ENCODE measurements around the gene DNAJC22. TPM values are rescaled to one million over a fixed set of nuclear protein-coding genes. Genes with fewer than 3 reads are reported as not detected.

DNAJC22 gene
- total and polyA plus RNA-seq, 4 donors, result 0.24 to 1.7 (median 0.89) TPM

DNA sequence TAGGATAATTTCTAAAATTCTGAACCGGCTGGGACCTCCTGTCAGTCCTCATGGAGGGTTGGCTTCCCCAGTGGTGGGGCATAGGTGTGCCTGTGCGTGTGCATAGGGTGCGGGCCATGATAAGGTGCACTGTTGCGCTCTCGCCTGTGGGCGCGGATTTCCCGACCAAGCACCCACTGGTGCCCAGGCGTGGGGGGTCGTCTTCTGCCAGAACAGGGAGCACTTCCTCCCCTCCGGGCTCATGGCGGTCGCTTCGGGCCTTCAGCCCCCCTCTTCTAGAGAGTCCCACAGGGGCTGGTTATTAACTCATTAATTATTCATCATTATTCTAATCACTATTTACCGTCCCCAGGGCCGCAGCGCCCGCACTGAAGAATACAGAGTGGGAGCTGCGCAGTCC is 12.5 kb upstream of the DNAJC22 start:
- H3K36me3 ChIP-seq (ENCODE audit: control insufficient read depth in 4 of 4, insufficient read depth in 4 of 4, low read length in 4 of 4), result peaks cover 0 to 7% (median 0%) of the 10 kb centered on the region in 4 donors
- WGBS, 2 donors, result 23 to 38% methylated on average over 19 of the region's 19 CpGs
- TF ChIP-seq, protein P1, sequence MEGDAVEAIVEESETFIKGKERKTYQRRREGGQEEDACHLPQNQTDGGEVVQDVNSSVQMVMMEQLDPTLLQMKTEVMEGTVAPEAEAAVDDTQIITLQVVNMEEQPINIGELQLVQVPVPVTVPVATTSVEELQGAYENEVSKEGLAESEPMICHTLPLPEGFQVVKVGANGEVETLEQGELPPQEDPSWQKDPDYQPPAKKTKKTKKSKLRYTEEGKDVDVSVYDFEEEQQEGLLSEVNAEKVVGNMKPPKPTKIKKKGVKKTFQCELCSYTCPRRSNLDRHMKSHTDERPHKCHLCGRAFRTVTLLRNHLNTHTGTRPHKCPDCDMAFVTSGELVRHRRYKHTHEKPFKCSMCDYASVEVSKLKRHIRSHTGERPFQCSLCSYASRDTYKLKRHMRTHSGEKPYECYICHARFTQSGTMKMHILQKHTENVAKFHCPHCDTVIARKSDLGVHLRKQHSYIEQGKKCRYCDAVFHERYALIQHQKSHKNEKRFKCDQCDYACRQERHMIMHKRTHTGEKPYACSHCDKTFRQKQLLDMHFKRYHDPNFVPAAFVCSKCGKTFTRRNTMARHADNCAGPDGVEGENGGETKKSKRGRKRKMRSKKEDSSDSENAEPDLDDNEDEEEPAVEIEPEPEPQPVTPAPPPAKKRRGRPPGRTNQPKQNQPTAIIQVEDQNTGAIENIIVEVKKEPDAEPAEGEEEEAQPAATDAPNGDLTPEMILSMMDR (IDR thresholded peaks at IDR 0.05; ENCODE audit: control extremely low read depth, extremely low read depth), result no peak
- H3K4me3 ChIP-seq, result no peak overlapping the region
- ATAC-seq (ENCODE audit: insufficient read depth, low FRiP score) (no peak), DNase-seq (no peak)
- H3K27ac ChIP-seq (ENCODE audit: low read depth in 1 of 2, low read length in 1 of 2), result no peak overlapping the region
- H3K4me1 ChIP-seq (ENCODE audit: control insufficient read depth in 5 of 5, insufficient read depth in 5 of 5, low read length in 5 of 5), result peaks cover 0 to 14% (median 5%) of the 10 kb centered on the region in 5 donors
- peaks cover 0 to 3% (median 0%) of the 10 kb centered on the region in 4 donors for H3K9me3 ChIP-seq (ENCODE audit: control insufficient read depth in 4 of 4, insufficient read depth in 3 of 4, low read length in 3 of 4)
- peaks cover 7 to 60% (median 50%) of the 10 kb centered on the region in 3 donors for H3K27me3 ChIP-seq (ENCODE audit: control insufficient read depth in 3 of 3, insufficient read depth in 3 of 3, low read length in 2 of 3)
- H3K9ac ChIP-seq (ENCODE audit: insufficient read depth in 1 of 2, low read length in 2 of 2), result no peak overlapping the region

DNA sequence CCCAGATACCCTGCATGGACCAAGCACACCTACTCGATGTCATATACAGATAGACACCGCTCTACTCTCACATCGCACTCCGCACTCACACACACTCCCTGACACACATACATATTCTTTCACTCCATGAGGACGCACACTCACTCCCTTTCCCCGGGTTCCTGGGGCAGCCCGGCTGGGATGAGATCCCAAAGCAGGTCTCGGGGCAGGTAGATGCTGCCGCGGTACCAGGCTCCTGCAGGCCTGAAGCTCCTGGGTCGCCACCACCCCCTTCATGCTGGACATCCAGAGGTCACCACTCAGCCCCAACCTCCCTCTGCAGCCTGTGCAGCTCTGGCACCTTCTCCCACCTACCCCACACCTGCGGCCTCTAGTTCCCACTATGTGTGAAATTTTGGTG is 12.0 kb upstream of the DNAJC22 start:
- Histone ChIP-seq H3K9ac (ENCODE audit: insufficient read depth in 1 of 2, low read length in 2 of 2) (no peak overlapping the region), H3K9me3 (ENCODE audit: control insufficient read depth in 4 of 4, insufficient read depth in 3 of 4, low read length in 3 of 4) (peaks cover 0 to 3% (median 0%) of the 10 kb centered on the region in 4 donors), H3K27ac (ENCODE audit: low read depth in 1 of 2, low read length in 1 of 2) (no peak overlapping the region), H3K4me3 (no peak overlapping the region), H3K4me1 (ENCODE audit: control insufficient read depth in 5 of 5, insufficient read depth in 5 of 5, low read length in 5 of 5) (peaks cover 0 to 14% (median 5%) of the 10 kb centered on the region in 5 donors), H3K27me3 (ENCODE audit: control insufficient read depth in 3 of 3, insufficient read depth in 3 of 3, low read length in 2 of 3) (peaks cover 7 to 62% (median 50%) of the 10 kb centered on the region in 3 donors), H3K36me3 (ENCODE audit: control insufficient read depth in 4 of 4, insufficient read depth in 4 of 4, low read length in 4 of 4) (peaks cover 0 to 7% (median 0%) of the 10 kb centered on the region in 4 donors)
- TF ChIP-seq, protein P1 (IDR thresholded peaks at IDR 0.05; ENCODE audit: control extremely low read depth, extremely low read depth), result no peak
- no peak for ATAC-seq (ENCODE audit: insufficient read depth, low FRiP score)
- 47 to 56% methylated on average over 12 of the region's 12 CpGs for WGBS, 2 donors
- DNase-seq, result no peak

DNA sequence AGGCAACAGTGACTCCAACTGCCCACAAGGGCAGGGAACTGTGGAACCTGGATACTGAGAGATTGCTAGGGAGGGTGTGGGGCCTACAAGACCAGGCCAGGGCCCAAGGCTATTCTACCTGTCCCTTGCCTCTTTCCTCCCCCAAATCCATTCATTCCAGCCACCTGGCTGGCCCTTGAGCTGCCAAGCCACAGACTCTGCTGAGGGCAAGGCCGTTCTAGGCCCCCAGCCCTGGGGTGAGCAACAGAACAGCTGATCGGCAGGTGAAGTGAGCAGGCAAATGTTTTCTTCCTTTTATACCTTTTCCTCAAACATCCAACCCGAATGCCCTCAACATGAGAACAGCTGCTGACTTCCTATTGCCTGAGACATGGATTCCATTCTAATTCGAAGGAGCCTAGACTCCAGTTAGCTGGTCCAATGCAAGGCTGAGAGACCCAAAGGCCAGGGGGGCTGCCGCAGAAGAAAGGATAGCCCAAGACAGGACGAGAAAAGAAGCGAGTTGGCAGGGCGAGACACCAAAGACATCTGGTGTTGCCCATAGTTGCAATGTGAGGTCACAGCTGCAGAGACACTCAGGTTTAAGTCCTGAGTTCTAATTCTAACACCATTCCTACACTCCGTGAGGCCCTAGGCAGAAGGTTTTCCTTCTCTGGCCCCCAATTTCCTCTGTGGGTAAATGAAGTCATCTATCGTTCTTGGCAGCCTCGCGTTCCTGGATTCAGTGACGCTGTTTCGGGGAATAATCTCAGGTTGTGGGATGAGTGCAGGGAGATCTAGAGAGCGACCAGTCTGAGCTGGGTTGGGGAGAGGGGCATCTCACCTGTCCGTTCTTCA is 11.4 kb upstream of the DNAJC22 start:
- DNase-seq, result no peak
- Histone ChIP-seq H3K27ac (ENCODE audit: low read depth in 1 of 2, low read length in 1 of 2) (no peak overlapping the region), H3K9me3 (ENCODE audit: control insufficient read depth in 4 of 4, insufficient read depth in 3 of 4, low read length in 3 of 4) (peaks cover 0 to 3% (median 0%) of the 10 kb centered on the region in 4 donors)

More for the DNA sequence above, 11.4 kb upstream of the DNAJC22 start:
- no peak for ATAC-seq (ENCODE audit: insufficient read depth, low FRiP score)
- Histone ChIP-seq H3K9ac (ENCODE audit: insufficient read depth in 1 of 2, low read length in 2 of 2) (no peak overlapping the region), H3K4me3 (no peak overlapping the region), H3K4me1 (ENCODE audit: control insufficient read depth in 5 of 5, insufficient read depth in 5 of 5, low read length in 5 of 5) (peaks cover 0 to 14% (median 5%) of the 10 kb centered on the region in 5 donors), H3K36me3 (ENCODE audit: control insufficient read depth in 4 of 4, insufficient read depth in 4 of 4, low read length in 4 of 4) (peaks cover 0 to 3% (median 0%) of the 10 kb centered on the region in 4 donors), H3K27me3 (ENCODE audit: control insufficient read depth in 3 of 3, insufficient read depth in 3 of 3, low read length in 2 of 3) (peaks cover 7 to 68% (median 56%) of the 10 kb centered on the region in 3 donors)
- TF ChIP-seq, protein P1 (IDR thresholded peaks at IDR 0.05; ENCODE audit: control extremely low read depth, extremely low read depth), result no peak
- 44 to 60% methylated on average over 16 of the region's 16 CpGs for WGBS, 2 donors
